T-helper 2 cell (primary cell): ENCODE measurements around the gene FRMD3.
A peak's percentile ranks its signal among the peaks of the same experiment; 100 is the strongest.

Experiments
- DNase-seq, 5 experiments: peaks; one replicate each; pipeline versions ENCODE4 v3.0.0 to v3.0.0-alpha.2; 2012 to 2022

The FRMD3 gene

DNA sequence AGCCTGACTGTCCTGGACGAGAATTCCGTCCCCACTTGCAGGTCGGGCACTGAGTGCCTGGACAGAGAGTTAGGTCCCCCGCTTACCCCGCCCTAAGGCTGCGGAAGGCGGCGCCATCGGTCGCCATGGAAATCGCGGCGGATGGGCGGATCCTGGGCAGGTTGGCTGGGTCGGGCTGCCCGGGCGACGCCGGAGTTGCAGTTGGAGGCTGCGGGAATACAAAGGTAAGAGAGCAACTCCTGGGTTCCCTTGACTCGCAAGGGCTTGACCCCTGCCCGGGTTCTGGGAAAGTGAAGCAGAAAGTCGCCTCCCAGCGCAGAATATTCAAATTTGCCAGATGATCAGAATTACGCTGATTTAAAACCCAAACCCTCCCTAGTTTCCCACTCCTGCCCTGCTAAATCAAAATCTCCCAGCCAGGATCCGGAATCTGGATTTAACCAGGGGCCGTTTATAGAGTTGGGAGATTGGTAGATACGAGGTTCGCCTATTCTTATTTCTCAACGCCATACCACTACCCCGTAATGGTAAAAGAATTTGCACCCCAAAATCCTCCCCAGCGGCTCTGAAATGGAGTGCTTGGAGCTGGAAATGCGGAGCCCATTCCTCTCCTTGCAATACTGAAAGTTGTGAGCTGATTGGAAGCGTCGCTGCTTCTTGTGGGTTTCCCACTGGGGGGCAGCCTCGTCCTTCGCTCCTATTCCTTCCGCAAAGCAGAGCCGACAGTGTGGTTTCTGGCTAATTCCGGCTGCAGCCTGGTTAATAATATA, 318.9 kb downstream of the FRMD3 start:
- DNase-seq, result peak in 1 of 5 experiments; percentile 27

GRCh38 chr9:83218411-83219090, 319.6 kb downstream of the FRMD3 start:
- DNase-seq, result no peak

- no peak for DNase-seq
These were observed 328.9 kb downstream of the FRMD3 start for GRCh38 chr9:83209188-83209731.

DNA sequence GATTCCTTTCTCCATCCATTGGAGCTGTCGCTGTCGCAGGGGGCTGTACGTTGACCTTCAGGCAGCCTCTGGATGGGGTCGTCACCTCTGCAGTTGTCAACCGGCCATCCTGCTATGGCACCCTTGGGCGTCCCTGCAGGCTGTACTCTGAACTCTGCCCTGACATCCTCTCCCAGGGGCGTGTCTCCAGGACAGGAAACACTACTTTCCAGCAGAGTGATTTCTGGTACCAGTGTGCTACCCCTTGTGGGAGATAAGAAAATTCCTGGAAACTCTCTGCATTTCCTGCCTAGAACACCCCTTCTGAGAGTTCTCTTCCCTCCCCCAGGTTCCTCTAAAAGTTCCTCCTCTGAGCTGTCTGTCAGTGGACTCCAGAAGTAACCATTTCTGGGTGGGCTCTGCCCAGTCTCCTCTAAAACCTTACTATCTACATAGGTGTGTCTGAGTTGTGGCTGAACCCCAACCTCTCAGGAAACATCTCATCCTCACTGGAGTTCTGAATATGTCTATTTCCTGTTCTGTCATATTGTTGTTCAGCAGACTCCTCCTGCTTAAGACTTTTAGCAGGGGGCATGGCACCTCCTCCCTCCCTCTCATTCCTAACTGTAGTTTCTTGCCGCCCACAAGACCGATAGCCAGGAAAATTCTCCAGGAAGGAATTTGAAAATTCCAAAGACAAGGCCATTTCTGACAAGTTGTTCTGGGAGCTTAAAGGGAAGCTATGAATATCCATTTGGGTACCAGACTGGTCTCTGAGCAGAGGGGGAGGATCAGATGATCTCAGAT, 329.9 kb downstream of the FRMD3 start:
- no peak for DNase-seq

DNA sequence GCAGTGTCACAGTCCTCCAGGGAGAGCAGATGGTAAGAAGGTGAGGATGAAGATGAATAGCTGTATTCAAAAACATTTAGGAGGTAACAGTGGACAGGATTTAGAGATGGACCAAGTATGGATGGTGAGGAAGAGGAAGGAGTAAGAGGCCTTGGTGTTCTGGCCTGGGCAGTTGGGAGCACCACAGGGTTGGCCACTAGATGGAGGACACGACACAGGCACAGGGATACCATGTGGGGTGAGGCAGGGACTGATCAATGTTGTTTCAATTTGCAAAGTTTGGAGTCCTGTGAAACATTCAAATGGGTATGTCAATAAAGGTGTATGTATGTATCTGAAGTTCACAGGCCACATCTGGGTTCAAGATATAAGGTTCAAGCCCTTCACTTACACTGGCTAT, 334.2 kb downstream of the FRMD3 start:
- no peak for DNase-seq

DNA sequence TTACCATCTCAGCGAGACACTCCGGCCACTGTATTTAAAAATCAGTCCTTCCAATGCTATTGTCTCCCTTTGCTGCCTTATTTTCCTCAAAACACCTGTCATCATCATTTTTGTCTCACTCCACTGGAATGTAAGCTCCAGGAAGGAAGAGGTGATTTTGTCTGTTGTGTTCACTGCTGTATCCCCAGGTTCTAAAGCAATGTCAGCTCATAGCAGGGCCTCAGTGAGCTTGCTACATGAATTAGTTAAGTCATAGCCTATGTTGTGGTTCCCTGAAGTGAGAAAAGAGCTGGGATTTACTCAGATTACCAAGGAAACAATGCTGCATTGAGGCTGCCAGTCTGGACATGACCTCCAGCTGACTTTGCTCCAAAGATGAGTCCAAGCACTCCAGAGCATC, 337.7 kb downstream of the FRMD3 start:
- no peak for DNase-seq

DNA sequence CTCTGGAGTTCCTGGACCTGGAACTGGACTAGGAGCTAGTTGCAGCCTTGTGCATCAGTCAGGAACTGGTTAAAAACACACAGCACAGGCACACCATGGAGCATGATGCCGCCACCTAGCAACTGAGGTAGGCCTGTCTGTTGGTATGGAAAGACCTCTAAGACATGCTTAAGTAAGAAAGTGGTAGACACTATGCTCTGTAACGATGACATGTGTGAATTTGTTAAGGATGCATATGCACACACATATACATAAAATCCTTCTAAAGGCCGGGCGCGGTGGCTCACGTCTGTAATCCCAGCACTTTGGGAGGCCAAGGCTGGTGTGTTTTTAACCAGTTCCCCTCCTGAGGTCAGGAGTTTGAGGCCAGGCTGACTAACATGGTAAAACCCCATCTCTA, 338.4 kb downstream of the FRMD3 start:
- no peak for DNase-seq

DNA sequence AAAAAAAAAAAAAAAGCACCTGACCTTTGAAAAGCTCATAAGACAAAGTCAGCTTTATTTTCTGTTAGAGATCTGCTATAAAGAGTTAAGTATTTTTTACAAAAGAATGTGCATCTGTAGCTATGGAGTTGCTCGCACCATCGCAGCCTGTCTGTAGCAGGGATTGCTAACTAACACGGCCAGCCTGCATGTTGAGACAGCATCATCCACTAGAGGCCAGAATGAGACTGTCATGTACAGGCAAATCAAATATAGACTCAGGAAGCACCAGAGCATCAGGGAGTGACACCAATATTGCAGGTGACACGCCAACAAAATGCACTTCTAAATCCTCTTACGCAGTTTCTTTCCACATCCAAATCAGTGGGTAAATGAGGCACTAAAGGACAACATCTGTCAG, 339.0 kb downstream of the FRMD3 start:
- no peak for DNase-seq

DNA sequence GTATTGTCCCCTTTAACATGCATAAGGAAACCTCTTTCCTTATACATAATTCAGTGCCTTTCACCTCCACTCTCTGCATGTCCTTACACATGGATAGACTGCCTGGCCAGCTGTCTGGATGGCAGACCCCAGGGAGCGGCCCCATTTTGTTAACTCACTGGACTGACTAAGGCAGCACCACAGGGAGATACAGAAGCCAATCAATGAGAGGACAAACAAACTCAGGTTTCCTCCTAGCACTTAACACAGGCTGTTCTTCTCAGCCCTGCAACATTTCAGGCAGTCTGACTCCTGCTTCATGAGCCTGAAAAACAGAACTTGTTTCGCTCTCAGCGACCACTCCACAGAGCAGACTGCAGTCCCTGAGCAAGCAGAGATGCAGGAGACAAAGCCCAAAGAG, 339.8 kb downstream of the FRMD3 start:
- DNase-seq, result no peak

GRCh38 chr9:83197591-83197990, 340.6 kb downstream of the FRMD3 start:
- DNase-seq, result no peak

- no peak for DNase-seq
These were observed 341.3 kb downstream of the FRMD3 start for GRCh38 chr9:83196946-83197345.
